Prostate gland (tissue), 2 donors: Measurements from ENCODE around the gene HDHD2. TPM values are rescaled to one million over a fixed set of nuclear protein-coding genes. Genes with fewer than 3 reads are reported as not detected.
"Not testable (repeated sequence)": the region's sequence is repeated elsewhere in the genome, so short reads cannot be mapped to it uniquely, and the experiment has no call there.

Source experiments
- DNase-seq: peaks from one replicate; pipeline ENCODE4 v3.0.0-alpha.2; 2019; ENCODE audit warnings: low spot score
- H3K27ac ChIP-seq, 2 donors: fragments of 200-600 bp; sonication (generic); 2 replicates each; pipeline ENCODE4 v1.5.1; 2017 to 2019
- H3K27me3 ChIP-seq: fragments of 200-600 bp; sonication (generic); replicated peaks from 2 replicates; pipeline ENCODE4 v1.5.1; 2019; ENCODE audit not compliant: insufficient read depth
- H3K36me3 ChIP-seq, 2 donors: fragments of 200-600 bp; sonication (generic); 1 replicate in 1 of 2; 2 replicates in 1 of 2; pipeline versions ENCODE4 v1.5.1 to v1.8.1; 2017 to 2019
- H3K4me1 ChIP-seq: fragments of 200-600 bp; sonication (generic); replicated peaks from 2 replicates; pipeline ENCODE4 v1.5.1; 2019
- H3K4me3 ChIP-seq, 2 donors: fragments of 200-600 bp; sonication (generic); 2 replicates each; pipeline ENCODE4 v1.5.1; 2017 to 2019
- H3K9me3 ChIP-seq: fragments of 200-600 bp; sonication (generic); 2 replicates; pipeline ENCODE4 v1.5.1; 2017
- CTCF ChIP-seq, 4 experiments: fragments of 200-600 bp in 2 of 4; fragments of 450-650 bp in 2 of 4; sonication (generic) in 2 of 4; IDR thresholded peaks; 1 replicate in 3 of 4; 2 replicates in 1 of 4; pipeline ENCODE4 v1.5.1; 2016 to 2019; ENCODE audit warnings: antibody characterized with exemption in 4 of 4, mild to moderate bottlenecking in 2 of 4, moderate library complexity in 2 of 4
- POLR2A ChIP-seq: fragments of 450-650 bp; IDR thresholded peaks from one replicate; pipeline ENCODE4 v1.6.1; 2016; ENCODE audit warnings: antibody characterized with exemption, mild to moderate bottlenecking
- POLR2AphosphoS5 ChIP-seq: sonication (generic); formaldehyde crosslinking; IDR thresholded peaks from one replicate; pipeline ENCODE4 v1.6.1; 2017; ENCODE audit warnings: antibody characterized with exemption
- WGBS: methylation state at CpG from one replicate; pipeline ENCODE4 v1.1.5; 2018; 5-methylcytosine and 5-hydroxymethylcytosine counted together
- intact Hi-C: fragments of 100-400 bp; cut with DNase I; formaldehyde crosslinking; loops from one replicate; pipeline ENCODE4 v1.14.2; 2022
- total RNA-seq, 2 donors: library from RNA; depleted of rRNA; stranded (reverse); fragments of >200 nt; gene quantifications; one replicate each; pipeline ENCODE4 v1.1.0, GENCODE V29; 2016

Gene HDHD2
- 10 to 100 TPM; 37.3 to 56.3 TPM for total RNA-seq

GRCh38 chr18:47150029-47150823, at the start of gene HDHD2:
HDHD2 (minus strand) TSS chr18:47150500; CDS start chr18:47136439, 14,061 bp downstream.
- peaks cover 3% of the 10 kb centered on the region for H3K4me1 ChIP-seq
- TF ChIP-seq CTCF (IDR thresholded peaks at IDR 0.05) (no peak), POLR2A (peak; percentile 50), POLR2AphosphoS5 (peak; percentile 61)
- peak within 1 kb of the TSS; percentile 86 to 88 for H3K27ac ChIP-seq
- peak; percentile 65 for DNase-seq
- under 1% methylated on average over 64 of the region's 70 CpGs for WGBS
- H3K4me3 ChIP-seq, result peak within 1 kb of the TSS; percentile 67 to 77
- H3K36me3 ChIP-seq, result peaks cover 0 to 3% of the 10 kb centered on the region in 2 donors
- no peaks in the 10 kb centered on the region for H3K9me3 ChIP-seq
- H3K27me3 ChIP-seq, result no peaks in the 10 kb centered on the region
- intact Hi-C loops, result loop anchor here (2.0 kb wide), 1 partner anchor 27 kb away; the partner anchor contains the start of gene IER3IP1

- DNase-seq, H3K27me3 ChIP-seq, H3K36me3 ChIP-seq, H3K4me1 ChIP-seq, H3K9me3 ChIP-seq, H3K27ac ChIP-seq, intact Hi-C loops, H3K4me3 ChIP-seq: not testable (repeated sequence)
- WGBS, result 65% methylated on average over 3 of the region's 3 CpGs
Observed at GRCh38 chr18:47195961-47196360, 45.7 kb upstream of the HDHD2 start.

- no peak for DNase-seq
- intact Hi-C loops, result no loop called here
- WGBS, result 91% methylated on average over 2 of the region's 2 CpGs
- H3K4me1 ChIP-seq, result no peaks in the 10 kb centered on the region
- H3K4me3 ChIP-seq, result no peak overlapping the region
- H3K27ac ChIP-seq, result no peak overlapping the region
- TF ChIP-seq CTCF (IDR thresholded peaks at IDR 0.05), result no peak
- TF ChIP-seq POLR2A, result no peak
- TF ChIP-seq POLR2AphosphoS5, result no peak
- no peaks in the 10 kb centered on the region for H3K9me3 ChIP-seq
- H3K36me3 ChIP-seq, result no peaks in the 10 kb centered on the region
- no peaks in the 10 kb centered on the region for H3K27me3 ChIP-seq
Observed at GRCh38 chr18:47191961-47192360, 41.7 kb upstream of the HDHD2 start.

GRCh38 chr18:47187721-47188120, 37.4 kb upstream of the HDHD2 start:
- Histone ChIP-seq H3K36me3 (no peaks in the 10 kb centered on the region), H3K4me3 (no peak overlapping the region), H3K27ac (no peak overlapping the region), H3K9me3 (no peaks in the 10 kb centered on the region), H3K4me1 (no peaks in the 10 kb centered on the region), H3K27me3 (no peaks in the 10 kb centered on the region)
- WGBS, result 78% methylated on average over 7 of the region's 7 CpGs
- DNase-seq, result no peak
- intact Hi-C loops, result no loop called here
- TF ChIP-seq POLR2A (no peak), POLR2AphosphoS5 (no peak), CTCF (IDR thresholded peaks at IDR 0.05) (no peak)

GRCh38 chr18:47184419-47185050, 34.2 kb upstream of the HDHD2 start:
- intact Hi-C loops, result no loop called here
- no peak for DNase-seq
- Histone ChIP-seq H3K4me3 (no peak overlapping the region), H3K4me1 (no peaks in the 10 kb centered on the region), H3K36me3 (no peaks in the 10 kb centered on the region), H3K27ac (no peak overlapping the region), H3K27me3 (no peaks in the 10 kb centered on the region), H3K9me3 (no peaks in the 10 kb centered on the region)
- TF ChIP-seq POLR2A, result no peak
- no peak for TF ChIP-seq CTCF (IDR thresholded peaks at IDR 0.05)
- no peak for TF ChIP-seq POLR2AphosphoS5
- WGBS, result 85% methylated on average over 5 of the region's 5 CpGs

- H3K27me3 ChIP-seq, H3K36me3 ChIP-seq, H3K4me3 ChIP-seq, H3K9me3 ChIP-seq, H3K4me1 ChIP-seq, DNase-seq, intact Hi-C loops, H3K27ac ChIP-seq: not testable (repeated sequence)
- 91% methylated on average over 5 of the region's 5 CpGs for WGBS
Observed at GRCh38 chr18:47182156-47182555, 31.9 kb upstream of the HDHD2 start.
